CD4-positive, alpha-beta T cell (primary cell): Measurements from ENCODE around the gene HOXD1. TPM values are rescaled to one million over a fixed set of nuclear protein-coding genes. Genes with fewer than 3 reads are reported as not detected.

ENCODE experiments used
- ATAC-seq: fragments of 200-7000 bp; cut with Tn5 transposase; one replicate; pipeline ENCODE4 v1.10.0; 2022; ENCODE audit warnings: mild to moderate bottlenecking; ENCODE audit not compliant: poor library complexity
- CTCF ChIA-PET: fragments of 350-600 bp; sonication (Branson Sonifier 250); formaldehyde crosslinking; loops from one replicate; lab custom pipeline; 2021; ENCODE audit warnings: antibody characterized with exemption, inconsistent platforms; lab: Charles Lee
- POLR2A ChIA-PET: fragments of 350-600 bp; sonication (Branson Sonifier 250); formaldehyde crosslinking; loops from one replicate; lab custom pipeline; 2021; ENCODE audit warnings: antibody characterized with exemption, inconsistent platforms; lab: Charles Lee
- DNase-seq, 14 experiments: peaks; one replicate each; pipeline ENCODE4 v3.0.0-alpha.2; 2013 to 2020; ENCODE audit warnings: mixed read lengths in 2 of 14
- H3K27ac ChIP-seq, 2 donors: one replicate each; pipeline versions ENCODE4 v1.5.1 to v1.7.0; 2013; ENCODE audit warnings: low read length in 2 of 2, low read depth in 1 of 2, mild to moderate bottlenecking in 1 of 2
- H3K27me3 ChIP-seq, 2 experiments: 1 replicate in 1 of 2; 2 replicates in 1 of 2; pipeline versions ENCODE4 v1.6.1 to v1.7.0; 2013; ENCODE audit warnings: low read length in 2 of 2, control low read depth in 1 of 2, mild to moderate bottlenecking in 1 of 2, moderate library complexity in 1 of 2; ENCODE audit not compliant: insufficient read depth in 2 of 2, control insufficient read depth in 1 of 2
- H3K36me3 ChIP-seq: one replicate; pipeline ENCODE4 v1.6.1; 2013; ENCODE audit warnings: low read length, control low read depth; ENCODE audit not compliant: insufficient read depth
- H3K4me1 ChIP-seq: one replicate; pipeline ENCODE4 v1.6.1; 2013; ENCODE audit warnings: low read length, control low read depth; ENCODE audit not compliant: insufficient read depth
- H3K4me3 ChIP-seq: one replicate; pipeline ENCODE4 v1.5.1; 2013; ENCODE audit warnings: mild to moderate bottlenecking, low read length, moderate library complexity
- H3K9me3 ChIP-seq, 2 experiments: 1 replicate in 1 of 2; 2 replicates in 1 of 2; pipeline versions ENCODE4 v1.6.1 to v1.7.0; 2013; ENCODE audit warnings: low read length in 2 of 2, mild to moderate bottlenecking in 2 of 2, control low read depth in 1 of 2, moderate library complexity in 1 of 2; ENCODE audit not compliant: control insufficient read depth in 1 of 2, insufficient read depth in 1 of 2
- H3K27ac Mint-ChIP-seq: one replicate; pipeline ENCODE4 v1.8.0; 2020; ENCODE audit warnings: mixed read lengths
- H3K27me3 Mint-ChIP-seq: one replicate; pipeline ENCODE4 v1.8.0; 2021; ENCODE audit warnings: mixed read lengths
- H3K36me3 Mint-ChIP-seq: one replicate; pipeline ENCODE4 v1.8.0; 2021; ENCODE audit warnings: low read depth, mixed read lengths
- H3K4me1 Mint-ChIP-seq: one replicate; pipeline ENCODE4 v1.8.0; 2021; ENCODE audit warnings: low read depth, mixed read lengths
- H3K4me3 Mint-ChIP-seq: one replicate; pipeline ENCODE4 v1.8.0; 2020; ENCODE audit warnings: mild to moderate bottlenecking, mixed read lengths
- H3K9me3 Mint-ChIP-seq: one replicate; pipeline ENCODE4 v1.8.0; 2020; ENCODE audit warnings: mixed read lengths
- CTCF ChIP-seq: fragments of 200-600 bp; IDR thresholded peaks from one replicate; pipeline ENCODE4 v1.8.0; 2022; ENCODE audit warnings: antibody characterized with exemption, mild to moderate bottlenecking
- intact Hi-C, 2 experiments: fragments of 100-400 bp; cut with DNase I in 1 of 2; cut with micrococcal nuclease in 1 of 2; formaldehyde crosslinking; loops; one replicate each; pipeline versions ENCODE4 v1.15.1 to v1.9.0; 2023 to 2025; cut with DNase I, micrococcal nuclease
- total RNA-seq, 174 experiments: library from RNA in 2 of 174; stranded (reverse) in 2 of 174; gene quantifications; one replicate each; pipeline ENCODE4 v1.2.3 and lab custom pipeline; 2021 to 2026

The HOXD1 gene
- total RNA-seq, 2 experiments from 2014 or later, result not detected

- Mint-ChIP-seq H3K9me3 (no peaks in the 10 kb centered on the region), H3K27me3 (peaks cover 94% of the 10 kb centered on the region), H3K27ac (no peak within 1 kb of the TSS), H3K4me1 (peaks cover 2% of the 10 kb centered on the region), H3K4me3 (no peak within 1 kb of the TSS), H3K36me3 (no peaks in the 10 kb centered on the region)
- intact Hi-C loops, result no loop called here
- H3K4me3 ChIP-seq, result no peak within 1 kb of the TSS
- H3K27ac ChIP-seq, result no peak within 1 kb of the TSS
- CTCF ChIA-PET, result interaction anchor here (0.6 kb wide), 1 partner anchor 952 kb away, joined by 3 read pairs; no protein-coding TSS in a partner anchor
- no peaks in the 10 kb centered on the region for H3K36me3 ChIP-seq
- H3K4me1 ChIP-seq, result peaks cover 11% of the 10 kb centered on the region
- no peak for TF ChIP-seq CTCF
- POLR2A ChIA-PET, result no interaction called here
- H3K27me3 ChIP-seq, result peaks cover 78 to 96% of the 10 kb centered on the region in 2 experiments
- H3K9me3 ChIP-seq, result peaks cover 0 to 56% of the 10 kb centered on the region in 2 experiments
- ATAC-seq (no peak), DNase-seq (no peak)
These were observed 36.8 kb upstream of the HOXD1 start, which contains the start of gene HOXD4 for GRCh38 chr2:176151442-176152287. TSS of gene HOXD4 (plus strand) at chr2:176151550. CDS start at chr2:176151634, 84 bp downstream.

GRCh38 chr2:176152350-176153181 is 35.9 kb upstream of the HOXD1 start:
- H3K27ac Mint-ChIP-seq, result no peak overlapping the region
- DNase-seq (no peak), ATAC-seq (no peak)
- H3K4me3 ChIP-seq, result no peak overlapping the region
- H3K36me3 Mint-ChIP-seq, result no peaks in the 10 kb centered on the region
- H3K27me3 ChIP-seq, result peaks cover 74 to 97% of the 10 kb centered on the region in 2 experiments
- H3K36me3 ChIP-seq, result no peaks in the 10 kb centered on the region
- TF ChIP-seq CTCF, result no peak
- peaks cover 91% of the 10 kb centered on the region for H3K27me3 Mint-ChIP-seq
- no peak overlapping the region for H3K27ac ChIP-seq
- peaks cover 14% of the 10 kb centered on the region for H3K4me1 ChIP-seq
- intact Hi-C loops, result no loop called here
- no peak overlapping the region for H3K4me3 Mint-ChIP-seq
- POLR2A ChIA-PET, result no interaction called here
- CTCF ChIA-PET, result no interaction called here
- H3K9me3 Mint-ChIP-seq, result no peaks in the 10 kb centered on the region
- peaks cover 7% of the 10 kb centered on the region for H3K4me1 Mint-ChIP-seq
- peaks cover 0 to 56% of the 10 kb centered on the region in 2 experiments for H3K9me3 ChIP-seq

DNA sequence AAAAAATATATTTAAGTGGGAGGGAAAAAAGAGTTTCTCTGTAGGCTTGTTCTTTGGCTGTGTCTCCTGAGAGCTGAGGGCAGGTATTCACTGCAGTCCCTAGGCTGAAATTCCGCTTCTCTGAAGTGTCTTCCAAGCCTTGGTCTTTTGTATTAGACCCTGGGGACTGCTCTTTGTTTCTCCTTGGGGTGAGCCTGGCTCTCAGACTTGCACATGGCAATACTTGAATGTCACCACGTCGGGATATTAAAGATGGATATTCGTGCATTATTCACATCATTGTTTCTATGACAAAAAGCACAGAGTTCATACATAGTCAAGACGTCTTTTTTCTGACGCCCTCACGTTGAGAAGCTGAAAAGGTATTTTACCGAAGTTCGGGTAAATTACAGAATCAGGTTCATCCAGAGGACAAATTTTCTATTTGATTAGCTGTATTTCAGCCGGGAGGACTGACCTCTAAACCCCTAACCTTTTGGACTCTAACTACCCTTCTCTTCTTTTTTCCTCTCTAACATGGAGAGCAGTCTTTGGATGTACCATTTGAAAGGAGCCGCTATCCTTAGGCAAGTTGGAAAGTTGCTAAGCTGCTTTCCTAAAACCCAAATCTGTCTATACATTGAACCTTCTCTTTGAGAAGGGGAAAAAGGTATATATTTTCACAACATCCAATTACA is 33.8 kb upstream of the HOXD1 start:
- Histone ChIP-seq H3K36me3 (no peaks in the 10 kb centered on the region), H3K27ac (no peak overlapping the region), H3K4me3 (no peak overlapping the region), H3K27me3 (peaks cover 69 to 96% of the 10 kb centered on the region in 2 experiments), H3K4me1 (peaks cover 18% of the 10 kb centered on the region), H3K9me3 (peaks cover 0 to 52% of the 10 kb centered on the region in 2 experiments)
- no peak for DNase-seq
- TF ChIP-seq CTCF, result no peak
- Mint-ChIP-seq H3K4me3 (no peak overlapping the region), H3K27me3 (peaks cover 89% of the 10 kb centered on the region), H3K27ac (no peak overlapping the region), H3K4me1 (peaks cover 16% of the 10 kb centered on the region), H3K36me3 (no peaks in the 10 kb centered on the region), H3K9me3 (no peaks in the 10 kb centered on the region)
- CTCF ChIA-PET, result interaction anchor here (1.2 kb wide), 1 partner anchor 300 kb away, joined by 3 read pairs; no protein-coding TSS in a partner anchor
- ATAC-seq, result no peak
- intact Hi-C loops, result no loop called here
- POLR2A ChIA-PET, result interaction anchor here (1.2 kb wide), 1 partner anchor 14 kb away, joined by 3 read pairs; no protein-coding TSS in a partner anchor
